PC-3 (cell line): ENCODE data around the gene INSIG1. TPM values are rescaled to one million over a fixed set of nuclear protein-coding genes. Genes with fewer than 3 reads are reported as not detected.
A peak's percentile ranks its signal among the peaks of the same experiment; 100 is the strongest.

Source experiments
- ATAC-seq: fragments of 200-7000 bp; cut with Tn5 transposase; 2 replicates; pipeline ENCODE4 v1.9.1; 2020; ENCODE audit warnings: mild to moderate bottlenecking, moderate library complexity
- Bru-seq: library from RNA; stranded (reverse); fragments of 400-500 nt; gene quantifications from one replicate; lab custom pipeline; 2021; lab: Mats Ljungman, UMichigan
- BruChase-seq, 2 experiments: library from RNA; stranded (reverse); fragments of 400-500 nt; gene quantifications; one replicate each; lab custom pipeline; 2021; lab: Mats Ljungman, UMichigan
- BruUV-seq: library from RNA; stranded (reverse); fragments of 400-500 nt; replicated peaks from 2 replicates; lab custom pipeline; 2021; lab: Mats Ljungman, UMichigan
- CTCF ChIA-PET: fragments of 300-600 bp; sonication (Branson Sonifier 250); formaldehyde crosslinking; loops from one replicate; lab custom pipeline; 2022; ENCODE audit warnings: antibody characterized with exemption; lab: Charles Lee
- POLR2A ChIA-PET: fragments of 300-600 bp; sonication (Branson Sonifier 250); formaldehyde crosslinking; loops from one replicate; lab custom pipeline; 2022; ENCODE audit warnings: antibody characterized with exemption; ENCODE audit not compliant: unreplicated experiment; lab: Charles Lee
- DNase-seq: peaks from one replicate; pipeline ENCODE4 v3.0.0-alpha.2; 2015
- H2AFZ ChIP-seq: fragments of 300-600 bp; sonication (generic); 2 replicates; pipeline ENCODE4 v1.6.0; 2016; ENCODE audit warnings: antibody characterized with exemption, low read length
- H3F3A ChIP-seq: fragments of 300-600 bp; sonication (generic); one replicate; pipeline ENCODE4 v1.6.0; 2017; ENCODE audit warnings: antibody characterized with exemption, low read length, control low read depth, mild to moderate bottlenecking; ENCODE audit not compliant: unreplicated experiment
- H3K27ac ChIP-seq: fragments of 300-600 bp; sonication (generic); 2 replicates; pipeline ENCODE4 v1.5.1; 2016; ENCODE audit warnings: mild to moderate bottlenecking, low read length
- H3K27me3 ChIP-seq: fragments of 300-600 bp; sonication (generic); 2 replicates; pipeline ENCODE4 v1.6.1; 2016; ENCODE audit warnings: low read length, mixed read lengths
- H3K36me3 ChIP-seq: fragments of 300-600 bp; sonication (generic); 2 replicates; pipeline ENCODE4 v1.6.1; 2016; ENCODE audit warnings: low read depth, mixed run types, low read length, mixed read lengths
- H3K4me1 ChIP-seq: fragments of 300-600 bp; sonication (generic); 2 replicates; pipeline ENCODE4 v1.5.1; 2016; ENCODE audit warnings: low read length; ENCODE audit not compliant: insufficient read depth
- H3K4me2 ChIP-seq: fragments of 300-600 bp; sonication (generic); 2 replicates; pipeline ENCODE4 v1.6.0; 2016; ENCODE audit warnings: low read length
- H3K4me3 ChIP-seq: fragments of 300-600 bp; sonication (generic); 2 replicates; pipeline ENCODE4 v1.5.1; 2016; ENCODE audit warnings: mild to moderate bottlenecking, low read length, mixed read lengths
- H3K79me2 ChIP-seq: fragments of 300-600 bp; sonication (generic); 2 replicates; pipeline ENCODE4 v1.6.1; 2017; ENCODE audit warnings: low read length, mixed read lengths
- H3K9ac ChIP-seq: fragments of 300-600 bp; sonication (generic); 2 replicates; pipeline ENCODE4 v1.6.0; 2016; ENCODE audit warnings: mild to moderate bottlenecking, low read length
- H3K9me2 ChIP-seq: fragments of 300-600 bp; sonication (generic); replicated peaks from 2 replicates; pipeline ENCODE4 v1.6.1; 2016; ENCODE audit warnings: mixed run types, low read length, mixed read lengths
- H3K9me3 ChIP-seq: fragments of 300-600 bp; sonication (generic); 2 replicates; pipeline ENCODE4 v1.6.1; 2016; ENCODE audit warnings: low read length, mixed read lengths
- H4K20me1 ChIP-seq: fragments of 300-600 bp; sonication (generic); 2 replicates; pipeline ENCODE4 v1.6.1; 2016; ENCODE audit warnings: low read length, mixed read lengths
- CTCF ChIP-seq: fragments of 300-600 bp; sonication (generic); conservative IDR thresholded peaks from 2 replicates; pipeline ENCODE4 v1.5.1; 2017; ENCODE audit warnings: antibody characterized with exemption, low read depth, mild to moderate bottlenecking, low read length
- EZH2 ChIP-seq: fragments of 300-600 bp; sonication (generic); IDR thresholded peaks from one replicate; pipeline ENCODE4 v1.6.1; 2017; ENCODE audit warnings: antibody characterized with exemption, mild to moderate bottlenecking, low read length; ENCODE audit not compliant: unreplicated experiment
- EZH2phosphoT487 ChIP-seq: fragments of 300-600 bp; sonication (generic); IDR thresholded peaks from 2 replicates; pipeline ENCODE4 v1.6.1; 2018; ENCODE audit warnings: mild to moderate bottlenecking, antibody characterized with exemption, low read length, borderline replicate concordance
- intact Hi-C: fragments of 100-400 bp; cut with micrococcal nuclease; formaldehyde crosslinking; loops from 2 replicates; pipeline ENCODE4 v1.9.0; 2023
- long read RNA-seq: library from polyadenylated mRNA; unstranded; transcript quantifications from one replicate; pipeline ENCODE4 v2.0.0, GENCODE V29; 2021; ENCODE audit not compliant: unreplicated experiment
- total RNA-seq: library from RNA; depleted of rRNA; stranded (reverse); fragments of >200 nt; gene quantifications from 2 replicates; pipeline ENCODE4 v1.2.3, GENCODE V29; 2014; rRNA removed

INSIG1 gene
- total RNA-seq (83.3 and 101 TPM in 2 replicates), Bru-seq, nascent RNA (percentile 73 among the genes with signal in this experiment), BruChase-seq, experiment 1, labeled RNA remaining after a 6-hour chase (percentile 83 among the genes with signal in this experiment), BruChase-seq, experiment 2, labeled RNA remaining after a 2-hour chase (percentile 87 among the genes with signal in this experiment)
- long read RNA-seq, transcript INSIG1-201 (6 exons, 3,010 nt): major isoform, 84 of 146 reads
- long read RNA-seq, partial matches to known transcripts: 23 of 146 reads
- long read RNA-seq, other reads (novel, unspliced or antisense): 34 of 146 reads

DNA sequence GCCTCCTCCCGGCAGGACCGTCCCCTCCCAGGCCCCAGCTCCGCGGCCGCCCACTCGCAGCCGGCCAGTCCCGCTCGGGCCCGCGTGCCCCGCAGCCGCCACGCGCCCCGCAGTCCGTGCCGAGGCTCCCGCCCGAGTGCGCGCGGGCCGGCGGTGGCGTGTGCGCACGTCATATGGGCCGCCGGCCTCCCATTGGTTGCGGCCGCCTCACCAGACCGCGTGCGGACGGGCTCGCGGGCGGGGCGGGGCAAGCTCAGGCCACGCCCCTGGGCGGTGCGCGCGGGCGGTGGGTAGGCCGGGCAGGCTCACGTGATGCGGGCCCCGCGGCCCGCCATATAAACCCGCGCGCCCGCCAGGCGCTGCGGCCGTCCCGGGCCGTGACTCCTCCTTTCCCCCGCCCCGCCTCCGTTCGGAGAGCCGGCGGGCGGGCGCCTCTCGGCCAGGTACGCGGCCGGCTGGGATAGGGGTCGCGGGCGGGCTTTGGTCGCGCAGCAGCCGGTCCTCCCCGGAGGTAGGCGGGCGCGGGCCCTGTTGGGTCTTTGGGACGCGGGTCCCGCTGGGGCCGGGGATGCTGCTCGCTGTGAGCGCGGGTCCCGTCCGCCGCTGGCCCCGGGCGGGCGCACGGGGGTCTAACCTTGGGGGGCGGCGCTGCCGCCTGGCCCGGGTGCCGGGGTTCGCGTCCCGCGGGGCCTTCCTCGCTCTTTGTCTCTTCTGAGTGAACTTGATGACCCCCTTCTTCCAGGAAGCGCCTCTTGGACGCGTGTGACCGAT, at the start of gene INSIG1:
Gene INSIG1, plus strand, starts transcription at position 362 of the 771 bp plus-strand sequence. Its CDS starts 408 bp downstream, at position 770.
- H3K9me2 ChIP-seq: no peaks in the 10 kb centered on the region
- ChIA-PET POLR2A (interaction anchor here (0.5 to 1.0 kb wide), 4 partner anchors 68 to 287 kb away, joined by 3 to 9 read pairs (median 4); no protein-coding TSS in a partner anchor), CTCF (no interaction called here)
- intact Hi-C loops: loop anchor here (1.0 to 2.0 kb wide), 5 partner anchors 47 to 369 kb away; partner anchors contain the start of gene PAXIP1
- H3K4me2 ChIP-seq: peak within 1 kb of the TSS; percentile 97
- BruUV-seq: no TSS peak
- DNase-seq (peak; percentile 94), ATAC-seq (peak; percentile 73)
- H3F3A ChIP-seq: no peaks in the 10 kb centered on the region
- peaks cover 36% of the 10 kb centered on the region for H3K79me2 ChIP-seq
- peak within 1 kb of the TSS; percentile 66 for H2AFZ ChIP-seq
- H3K9me3 ChIP-seq: no peaks in the 10 kb centered on the region
- peaks cover 8% of the 10 kb centered on the region; the same call in 1 of the 2 replicates for H3K36me3 ChIP-seq
- H3K9ac ChIP-seq: peak within 1 kb of the TSS; percentile 92
- H4K20me1 ChIP-seq: peaks cover 28% of the 10 kb centered on the region
- peaks cover 31% of the 10 kb centered on the region for H3K4me1 ChIP-seq
- H3K4me3 ChIP-seq: peak within 1 kb of the TSS; percentile 74
- no peaks in the 10 kb centered on the region for H3K27me3 ChIP-seq
- H3K27ac ChIP-seq: peak within 1 kb of the TSS; percentile 91
- TF ChIP-seq EZH2phosphoT487 (no peak), CTCF (no peak)

GRCh38 chr7:155248366-155248756, 49.3 kb upstream of the INSIG1 start:
- Histone ChIP-seq H3F3A (no peaks in the 10 kb centered on the region), H3K79me2 (no peaks in the 10 kb centered on the region), H3K4me3 (no peak overlapping the region), H4K20me1 (no peaks in the 10 kb centered on the region), H2AFZ (no peak overlapping the region), H3K9ac (no peak overlapping the region), H3K27me3 (no peaks in the 10 kb centered on the region), H3K36me3 (no peaks in the 10 kb centered on the region), H3K27ac (no peak overlapping the region), H3K4me1 (peaks cover 11% of the 10 kb centered on the region; the same call in 1 of the 2 replicates), H3K9me2 (no peaks in the 10 kb centered on the region), H3K9me3 (no peaks in the 10 kb centered on the region), H3K4me2 (no peak overlapping the region)
- DNase-seq (no peak), ATAC-seq (no peak)
- ChIA-PET CTCF (no interaction called here), POLR2A (no interaction called here)
- no TSS peak for BruUV-seq
- intact Hi-C loops: no loop called here
- TF ChIP-seq EZH2: no peak
- no peak for TF ChIP-seq CTCF
- no peak for TF ChIP-seq EZH2phosphoT487
